Inferior parietal cortex (tissue), 1 donor: ENCODE data around the gene L3MBTL4.

Experiments used
- DNase-seq: peaks from one replicate; pipeline ENCODE4 v3.0.0-alpha.2; 2016; ENCODE audit errors: extremely low spot score

L3MBTL4 gene

DNA sequence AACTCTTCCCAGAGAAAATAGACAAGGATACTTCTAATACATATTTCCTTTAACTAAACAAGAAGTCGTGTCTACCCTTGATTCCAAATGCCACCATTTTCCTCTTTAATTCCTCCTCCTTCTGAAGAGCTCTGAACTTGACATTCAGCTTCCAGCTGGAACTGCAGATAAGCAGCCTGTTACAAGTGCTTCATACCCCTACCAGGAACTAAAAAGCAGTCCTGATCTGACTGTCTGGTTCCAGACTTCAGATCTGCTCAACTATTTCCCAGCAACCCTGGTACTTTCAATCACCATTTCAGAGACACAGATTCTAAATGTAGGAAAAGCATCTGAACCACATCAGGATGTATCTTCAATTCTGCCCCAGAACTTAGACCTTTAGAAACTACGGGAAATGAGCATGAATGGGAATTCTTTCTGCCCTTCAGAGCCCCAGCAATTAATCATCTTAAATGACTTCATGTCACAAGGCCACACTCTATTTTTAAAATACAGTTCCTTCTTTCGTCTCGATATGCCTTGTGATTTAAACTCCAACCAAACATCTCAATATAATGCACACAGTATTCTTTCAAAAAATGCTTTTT, 159.5 kb downstream of the L3MBTL4 start:
- no peak for DNase-seq

DNA sequence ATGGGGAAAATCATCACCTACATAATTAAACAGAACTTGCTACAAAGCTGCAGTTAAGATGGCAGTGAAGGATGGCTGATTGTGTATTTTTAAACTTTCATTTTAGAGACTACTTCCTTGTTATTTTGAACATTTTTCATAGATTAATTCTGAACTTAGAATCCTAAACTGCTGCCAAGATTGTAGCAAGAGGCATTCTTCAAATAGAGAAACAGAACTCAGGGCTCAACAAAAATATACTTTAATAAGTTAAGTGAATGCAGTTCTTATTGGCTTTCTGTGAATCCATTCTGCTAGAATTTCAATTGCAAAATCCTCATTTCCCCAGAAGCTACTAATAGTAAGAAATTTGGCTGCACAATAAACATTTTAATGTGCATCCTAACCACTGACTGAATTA, 160.3 kb downstream of the L3MBTL4 start:
- DNase-seq = no peak

DNA sequence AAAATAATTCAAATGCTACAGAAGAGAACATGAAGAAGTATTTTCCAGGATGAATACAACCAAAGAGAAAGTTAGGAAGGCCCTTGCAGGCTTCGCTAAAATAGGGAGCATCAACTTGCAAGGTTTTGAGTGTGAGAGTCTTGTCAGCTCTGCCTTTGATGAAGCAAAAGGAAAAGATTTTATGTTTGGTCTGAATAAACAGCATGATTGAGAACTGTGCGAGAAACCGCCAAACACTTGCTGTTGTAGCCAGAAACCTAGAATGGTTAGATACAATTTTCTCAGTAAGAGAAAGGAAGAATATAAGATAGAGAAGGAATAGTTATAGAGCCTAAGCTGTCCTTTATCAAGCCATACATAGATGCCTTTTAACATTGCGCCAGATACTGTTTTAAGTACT, 163.6 kb downstream of the L3MBTL4 start:
- DNase-seq = no peak

DNA sequence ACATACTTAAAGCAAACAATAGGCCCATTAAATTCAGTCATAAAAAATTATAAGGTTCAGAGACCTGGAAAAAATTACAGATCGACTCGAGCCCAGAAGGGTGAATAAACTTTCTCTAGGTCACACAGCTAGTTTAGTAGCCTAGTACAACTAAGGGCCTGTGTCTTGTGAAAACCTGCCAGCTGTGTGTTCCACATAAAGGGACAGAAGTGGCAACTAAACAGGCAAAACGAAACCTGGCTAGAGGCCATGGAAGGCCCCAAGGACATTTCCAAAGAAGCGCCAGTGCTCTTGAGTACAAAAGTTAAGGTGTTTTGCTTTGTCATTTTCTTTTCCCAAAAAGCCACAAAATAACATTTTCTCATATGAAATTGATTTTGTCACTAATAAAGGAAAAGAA, 164.9 kb downstream of the L3MBTL4 start:
- DNase-seq = no peak

DNA sequence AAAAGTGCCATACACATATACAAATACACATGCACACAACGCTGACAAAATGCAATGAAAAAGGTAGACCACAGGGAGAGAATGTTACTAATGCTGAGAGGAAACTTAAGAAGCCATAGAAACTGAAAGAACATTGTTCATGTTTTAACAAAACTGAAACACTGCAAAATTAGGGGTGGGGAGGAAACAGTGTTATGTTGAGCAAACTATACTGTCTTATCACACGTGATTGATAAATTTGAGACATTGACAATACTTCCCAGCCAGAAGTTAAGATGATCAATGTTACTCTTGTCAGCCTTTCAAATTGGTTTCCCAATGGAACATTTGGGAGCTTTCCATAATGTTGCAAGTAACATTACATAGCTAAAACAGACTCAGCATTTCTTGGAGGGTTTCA, 165.5 kb downstream of the L3MBTL4 start:
- no peak for DNase-seq

DNA sequence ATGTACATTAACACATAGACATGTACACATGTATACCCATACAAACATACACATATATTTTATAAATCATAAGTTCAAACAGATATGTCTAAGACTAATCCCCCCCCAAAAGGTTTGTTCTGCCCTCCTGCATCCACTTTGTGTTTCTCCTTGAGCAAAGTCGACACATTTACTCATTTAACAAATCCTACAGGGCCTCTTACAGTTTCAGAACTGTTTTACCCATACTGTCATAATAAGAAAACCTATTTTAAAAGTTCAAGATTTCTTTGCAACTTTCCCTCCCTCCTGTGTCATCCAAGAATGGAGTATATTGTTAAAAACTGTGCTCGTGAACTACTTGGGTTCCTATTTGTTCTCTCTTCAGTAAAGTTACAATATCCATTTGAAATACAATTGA, 166.7 kb downstream of the L3MBTL4 start:
- DNase-seq = no peak

DNA sequence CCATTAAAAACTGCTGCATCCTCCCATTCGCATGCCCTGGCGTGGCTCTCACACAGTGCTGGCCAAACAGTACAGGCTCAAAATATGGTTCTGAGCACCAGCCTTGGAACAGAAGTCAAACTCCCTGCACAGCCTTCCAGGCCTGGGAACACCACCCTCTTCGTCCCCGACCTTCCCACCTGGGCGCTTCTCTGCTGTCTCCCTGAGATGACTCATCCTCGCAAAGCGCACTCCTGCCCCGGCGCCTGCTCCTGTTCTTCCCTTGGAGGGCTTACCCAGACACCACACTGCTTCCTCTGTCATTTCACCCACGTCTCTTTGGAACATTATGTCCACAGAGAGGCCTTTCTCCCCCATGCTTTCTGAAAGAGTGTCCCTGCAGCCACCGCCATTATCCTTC, 172.7 kb downstream of the L3MBTL4 start:
- DNase-seq = no peak

DNA sequence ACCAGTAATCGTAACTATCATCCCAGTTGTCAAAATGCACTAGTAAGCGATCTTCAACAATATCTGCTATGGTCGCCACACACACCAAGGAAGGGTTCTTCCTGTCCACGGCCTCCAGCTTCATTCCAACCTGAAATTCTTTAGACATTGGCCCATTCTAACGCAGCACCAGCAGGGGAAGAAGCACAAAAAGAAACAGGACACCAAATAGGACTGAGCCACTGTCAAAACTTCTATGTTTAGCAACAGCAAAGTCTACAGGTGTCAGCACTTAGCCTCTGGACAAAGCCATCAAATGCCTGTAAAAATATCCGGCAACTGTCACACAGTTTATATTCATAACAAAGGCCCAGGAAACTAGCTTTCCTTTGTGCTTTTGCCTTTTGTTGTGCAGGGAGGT, 175.0 kb downstream of the L3MBTL4 start:
- DNase-seq = no peak

DNA sequence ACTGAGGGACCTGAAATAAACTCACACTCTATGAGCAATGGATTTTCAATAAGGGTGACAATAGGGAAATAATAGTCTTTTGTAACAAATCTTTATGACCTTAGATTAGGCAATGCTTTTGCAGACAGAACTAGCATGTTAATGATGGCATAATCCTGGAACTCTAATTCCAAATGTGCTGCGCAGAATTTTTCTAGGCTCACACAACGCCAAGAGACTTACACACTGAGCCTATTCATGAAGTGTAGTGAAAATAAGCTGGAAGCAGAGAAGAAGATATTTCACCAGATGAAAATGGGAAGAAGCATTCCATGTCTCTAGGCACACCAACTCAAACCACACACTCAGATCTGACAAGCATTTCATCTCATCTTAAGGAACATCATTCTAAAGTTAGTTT, 178.5 kb downstream of the L3MBTL4 start:
- no peak for DNase-seq

DNA sequence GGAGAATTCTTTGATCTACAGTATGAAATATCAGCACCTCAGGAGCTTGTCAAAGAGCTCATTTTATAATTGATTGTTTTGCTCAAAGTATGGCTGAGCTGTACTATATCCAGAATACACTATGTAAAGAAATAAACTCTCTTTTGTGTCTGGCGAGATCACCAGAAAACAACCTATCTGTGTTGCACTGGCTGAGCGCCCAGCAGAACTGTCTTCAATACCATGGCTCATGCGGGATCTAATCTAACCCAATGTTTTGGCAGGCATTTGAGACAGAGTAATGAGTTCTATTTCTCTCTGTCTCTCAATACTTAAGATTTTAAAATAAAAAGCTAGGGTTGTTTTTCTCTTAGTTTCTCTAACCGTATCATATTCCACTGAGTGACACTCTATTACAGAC, 192.4 kb downstream of the L3MBTL4 start:
- DNase-seq = no peak

DNA sequence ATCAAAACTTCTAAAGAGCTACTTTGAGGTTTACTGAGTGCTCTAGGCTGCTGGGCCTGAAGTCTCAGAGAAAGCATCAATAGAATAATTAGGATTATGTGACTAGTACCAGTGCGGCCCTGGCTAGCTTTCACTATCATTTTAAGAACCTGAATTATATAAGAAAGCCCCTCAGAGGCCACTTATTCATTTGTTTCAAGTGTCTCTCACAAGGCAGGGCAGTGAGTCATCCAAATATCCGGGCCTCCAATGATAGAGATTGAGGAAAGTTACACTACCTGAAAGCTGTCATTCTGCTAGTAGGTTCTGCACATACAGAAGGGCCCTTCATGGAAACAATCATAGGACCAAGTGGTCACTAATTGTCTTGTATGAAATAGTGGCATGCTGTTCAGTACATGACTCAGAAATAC, 193.1 kb downstream of the L3MBTL4 start:
- DNase-seq = no peak

DNA sequence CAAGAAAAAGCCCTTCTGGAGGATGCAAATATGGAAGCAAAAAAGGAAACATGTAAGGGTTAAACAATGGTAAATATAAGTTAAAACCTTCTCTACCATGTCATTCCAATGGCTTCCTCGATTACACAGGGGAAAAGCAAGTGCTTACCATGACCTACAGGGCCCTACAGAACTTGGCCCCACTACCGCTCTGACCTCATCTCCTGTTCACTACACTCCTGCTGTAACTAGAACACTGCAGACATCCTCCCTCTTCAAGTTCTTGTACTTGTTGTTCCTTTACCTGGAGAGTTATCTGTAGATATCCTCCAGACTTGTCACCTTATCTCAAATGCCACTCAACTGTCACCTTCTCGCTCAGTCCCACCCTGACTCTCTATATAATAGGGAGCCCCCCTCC, 194.6 kb downstream of the L3MBTL4 start:
- no peak for DNase-seq

DNA sequence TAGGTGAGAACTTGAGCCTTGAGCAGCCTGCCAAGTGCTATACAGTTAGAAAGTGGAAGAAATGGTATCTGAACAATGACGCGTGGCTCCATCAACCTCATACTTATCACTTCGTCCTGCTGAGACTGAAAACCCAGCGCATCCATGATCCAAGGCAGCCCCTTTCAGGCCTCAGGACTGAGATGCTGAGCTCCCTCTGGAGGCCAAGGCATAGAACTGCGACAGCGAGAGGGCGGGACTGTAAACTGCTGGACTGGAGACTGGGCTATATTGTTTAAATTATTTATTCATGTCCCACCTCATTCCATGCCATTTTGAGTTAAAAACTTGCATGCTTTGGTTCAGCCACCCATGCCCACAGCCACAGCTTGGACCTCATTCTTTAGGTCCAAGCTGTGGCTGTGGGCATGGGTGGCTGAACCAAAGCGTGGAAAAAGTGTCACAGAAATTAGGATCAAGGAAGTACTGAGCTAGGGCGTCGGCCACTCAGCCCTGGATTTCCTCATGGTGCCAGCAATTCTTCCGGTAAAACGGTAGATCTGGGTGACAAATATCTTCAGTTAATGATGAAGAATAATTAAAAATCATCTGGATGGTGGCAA, 195.5 kb downstream of the L3MBTL4 start:
- no peak for DNase-seq

DNA sequence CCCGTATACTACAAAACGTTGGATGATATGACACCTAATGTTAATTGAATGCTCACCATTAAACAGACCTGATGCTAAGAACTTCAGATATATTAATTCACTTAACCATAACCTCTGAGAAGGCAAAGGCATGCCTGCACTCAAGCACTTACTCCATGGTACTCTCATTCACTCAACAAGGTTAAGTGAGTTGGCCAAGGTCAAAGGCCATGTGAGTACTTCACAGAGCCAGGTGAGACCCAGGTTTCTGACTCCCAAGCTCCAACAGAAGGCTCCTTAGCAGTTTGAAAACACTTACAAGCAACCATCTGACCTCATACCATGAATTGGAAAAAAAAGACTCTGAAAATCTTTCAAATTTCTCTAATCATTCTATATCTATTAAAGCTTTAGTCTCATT, 198.8 kb downstream of the L3MBTL4 start:
- no peak for DNase-seq

DNA sequence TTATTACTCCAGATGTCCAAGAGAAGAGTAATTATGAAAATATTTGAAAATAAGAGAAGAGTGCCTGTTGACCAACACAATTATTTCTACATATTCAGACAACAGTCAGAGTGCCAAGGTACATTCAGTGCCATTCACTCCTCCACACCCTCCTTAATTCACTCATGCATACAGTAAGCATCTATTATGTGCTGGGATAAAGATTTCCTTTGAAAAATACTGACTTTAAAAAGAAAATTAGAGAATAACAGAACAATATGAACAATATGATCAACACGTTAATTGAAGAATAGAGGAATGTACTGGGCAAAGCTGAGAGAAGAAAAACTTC, 203.6 kb downstream of the L3MBTL4 start:
- no peak for DNase-seq

DNA sequence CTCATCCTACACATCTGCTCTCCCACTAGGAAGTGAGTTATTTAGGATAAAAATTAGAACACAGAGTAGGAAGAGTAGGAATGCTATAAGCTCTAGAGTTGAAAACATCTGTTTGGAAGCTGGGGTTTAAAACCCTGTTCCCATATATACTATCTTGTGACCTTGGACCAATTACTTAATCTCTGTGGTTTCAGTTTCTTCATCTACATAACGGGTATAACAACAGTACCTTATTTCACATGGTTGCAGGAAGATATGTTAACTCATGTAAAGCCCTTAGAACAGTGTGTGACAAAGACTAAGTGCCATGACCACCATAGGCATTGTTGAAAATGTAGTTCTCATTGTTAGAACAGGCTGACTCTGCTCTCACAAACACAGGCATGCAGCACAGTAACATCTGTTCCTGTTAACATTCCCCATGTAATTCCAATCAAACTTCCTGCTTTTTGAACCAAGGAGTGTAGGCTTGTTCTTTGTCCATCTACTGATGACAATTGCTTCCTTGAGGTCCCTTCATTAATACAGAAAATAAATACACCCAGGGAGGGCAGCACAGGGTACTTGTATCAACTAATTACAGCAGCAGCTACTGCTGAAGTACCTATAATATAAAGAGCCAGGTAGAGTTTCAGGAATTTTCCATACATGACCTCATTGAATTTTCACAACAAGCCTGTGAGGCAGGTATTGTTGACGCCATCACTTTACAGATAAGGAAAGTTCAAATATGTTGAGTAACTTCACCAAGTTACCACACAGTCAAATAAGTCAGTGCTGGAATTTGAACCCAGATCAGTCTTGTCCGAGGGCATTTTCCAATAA, 204.2 kb downstream of the L3MBTL4 start:
- no peak for DNase-seq

DNA sequence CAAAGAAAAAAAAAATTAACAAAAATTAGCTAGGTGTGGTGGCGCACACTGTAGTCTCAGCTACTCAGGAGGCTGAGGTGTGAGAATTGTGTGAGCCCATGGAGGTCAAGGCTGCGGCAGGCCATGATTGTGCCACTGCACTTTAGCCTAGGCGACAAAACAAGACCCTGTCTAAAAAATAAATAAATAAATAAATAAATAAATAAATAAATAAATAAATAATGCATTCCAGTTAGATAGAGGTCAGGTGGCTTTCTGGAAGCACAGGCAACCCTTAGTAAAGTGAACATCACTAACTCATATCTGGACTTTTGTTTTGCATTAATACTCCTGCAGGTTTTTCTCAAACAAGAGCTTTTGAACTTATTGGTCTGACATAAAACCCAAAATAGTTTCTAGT, 206.8 kb downstream of the L3MBTL4 start:
- DNase-seq = no peak

DNA sequence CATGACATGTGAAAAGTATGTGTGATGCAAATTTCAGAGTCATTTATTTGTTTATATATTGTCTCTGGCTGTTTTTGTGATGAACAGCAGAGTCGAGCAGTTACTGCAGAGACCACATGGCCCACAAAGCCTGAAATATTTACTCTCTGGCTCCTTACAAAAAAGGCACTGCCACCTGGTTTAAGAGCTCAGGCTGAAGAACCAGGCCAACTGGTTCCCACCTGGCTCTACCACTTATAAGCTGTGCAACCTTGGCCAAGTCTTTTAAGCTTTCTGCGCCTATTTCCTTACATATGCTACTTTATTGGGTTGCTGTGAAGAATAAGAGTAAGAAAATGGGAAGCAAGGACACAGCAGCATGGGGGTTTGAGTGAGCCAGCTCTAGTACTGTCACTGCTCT, 207.6 kb downstream of the L3MBTL4 start:
- DNase-seq = no peak

DNA sequence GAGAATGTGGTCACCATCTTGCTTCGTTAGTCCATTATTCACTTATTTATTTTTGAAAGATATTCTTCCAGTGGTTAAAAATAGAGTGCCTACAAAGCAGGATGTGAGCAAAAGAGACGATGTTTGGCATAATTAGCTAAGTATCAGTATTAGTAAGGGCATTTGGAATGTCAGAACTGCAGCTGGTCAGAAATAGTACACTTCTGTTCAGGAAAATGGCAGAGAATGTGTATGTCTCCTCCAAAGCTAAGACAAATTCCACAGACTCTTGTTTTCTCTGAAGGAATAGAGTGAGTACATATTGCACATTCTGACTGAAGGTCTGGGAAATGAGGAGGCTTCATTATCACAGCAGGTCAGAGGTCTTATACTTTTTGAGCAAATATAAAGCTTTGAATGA, 209.0 kb downstream of the L3MBTL4 start:
- no peak for DNase-seq

DNA sequence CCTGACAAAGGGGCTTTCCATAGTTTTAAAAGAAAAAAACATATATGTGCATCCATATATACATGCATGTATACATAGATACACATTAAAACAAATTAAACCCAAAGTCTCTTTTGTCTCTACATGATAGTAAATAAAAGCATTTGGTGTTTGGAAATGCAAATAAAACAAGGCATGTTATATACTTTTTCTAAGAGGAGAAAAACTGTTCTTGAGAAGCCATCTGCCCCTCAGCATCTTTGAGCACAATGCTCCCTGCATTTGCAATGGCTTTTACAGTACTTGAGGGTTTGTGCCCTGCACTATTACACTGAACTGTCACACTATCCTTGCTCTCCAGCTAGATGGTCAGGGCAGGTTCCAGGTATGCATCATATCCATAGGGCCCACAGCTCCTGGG, 210.2 kb downstream of the L3MBTL4 start:
- DNase-seq = no peak

DNA sequence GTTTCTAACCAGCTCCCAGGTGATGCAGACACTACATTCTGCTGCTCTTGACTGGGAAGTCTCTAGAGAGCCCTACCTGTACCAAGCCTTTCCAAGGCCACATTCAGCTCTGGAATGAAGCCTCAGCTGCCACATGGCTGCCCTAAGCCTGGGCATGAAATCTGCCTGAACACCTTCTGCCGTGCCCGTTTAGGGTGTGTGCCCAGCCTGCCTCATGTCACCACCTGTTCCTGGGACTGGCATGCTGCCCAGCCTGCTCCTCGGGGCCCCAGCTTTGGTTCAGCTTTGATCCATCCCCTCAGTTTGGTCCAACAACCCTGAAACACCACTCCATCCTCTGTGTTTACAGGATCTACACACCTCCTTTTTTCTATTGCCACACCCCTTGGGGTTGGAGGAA, 210.9 kb downstream of the L3MBTL4 start:
- DNase-seq = no peak

DNA sequence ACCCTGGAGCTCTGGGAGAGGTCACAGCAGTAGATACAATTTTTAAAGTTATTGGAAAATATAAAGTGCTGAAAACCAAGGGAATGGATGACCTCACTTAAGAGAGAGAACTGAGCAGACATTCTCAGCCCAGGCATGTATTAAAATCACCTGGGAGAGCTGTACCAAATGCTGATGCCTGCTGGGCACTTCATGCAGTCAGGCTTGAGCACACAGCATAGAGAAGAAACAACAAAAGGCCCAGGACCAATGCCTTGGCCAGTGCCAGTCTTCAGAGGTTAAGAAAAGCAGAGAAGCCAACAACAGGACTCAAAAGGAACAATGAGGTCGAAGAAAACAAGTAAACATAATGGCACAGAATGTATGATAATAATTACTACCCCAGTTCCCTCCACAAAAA, 211.8 kb downstream of the L3MBTL4 start:
- no peak for DNase-seq

DNA sequence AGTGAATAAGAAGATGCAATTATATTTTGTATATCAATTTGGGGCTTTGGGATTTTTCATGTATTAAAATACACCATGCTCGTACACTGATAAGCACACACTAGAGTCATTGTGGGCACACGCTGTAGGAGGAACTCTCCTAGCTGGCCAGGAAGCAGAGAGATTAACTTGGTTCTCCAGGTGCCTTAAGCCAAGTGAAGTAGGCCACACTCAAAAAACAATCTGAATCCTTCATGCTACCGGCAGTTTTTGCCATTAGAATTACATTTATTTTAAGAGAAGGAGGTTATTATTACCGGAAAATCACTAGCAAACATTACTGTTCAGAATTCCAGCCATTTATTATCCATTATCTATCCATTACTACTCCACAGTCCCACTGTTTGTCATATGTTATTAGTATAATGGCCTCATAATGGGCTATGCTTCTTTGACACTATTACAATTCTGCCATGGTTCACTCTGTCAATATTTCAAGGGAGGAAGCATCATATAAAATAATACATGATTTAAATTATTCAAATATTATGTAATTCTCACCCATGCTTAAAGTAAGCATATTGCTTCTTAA, 214.4 kb downstream of the L3MBTL4 start:
- no peak for DNase-seq
